SH-SY5Y (cell line): ENCODE data around the gene STXBP3.

Experiments
- GATA2 ChIP-seq: IDR thresholded peaks from 2 replicates; pipeline ENCODE4 v1.6.1; 2011; ENCODE audit warnings: mild to moderate bottlenecking, low read depth, low read length
- GATA3 ChIP-seq: IDR thresholded peaks from 2 replicates; pipeline ENCODE4 v1.6.1; 2011; ENCODE audit warnings: low read depth, mild to moderate bottlenecking, low read length, moderate library complexity

The STXBP3 gene

GRCh38 chr1:108758796-108759195, 12.3 kb downstream of the STXBP3 start:
- TF ChIP-seq GATA2 = no peak
- TF ChIP-seq GATA3 = no peak

- no peak for TF ChIP-seq GATA3
- no peak for TF ChIP-seq GATA2
Observed at GRCh38 chr1:108767115-108767514, 20.6 kb downstream of the STXBP3 start.

- no peak for TF ChIP-seq GATA3
- no peak for TF ChIP-seq GATA2
Observed at GRCh38 chr1:108767708-108768107, 21.2 kb downstream of the STXBP3 start.

DNA sequence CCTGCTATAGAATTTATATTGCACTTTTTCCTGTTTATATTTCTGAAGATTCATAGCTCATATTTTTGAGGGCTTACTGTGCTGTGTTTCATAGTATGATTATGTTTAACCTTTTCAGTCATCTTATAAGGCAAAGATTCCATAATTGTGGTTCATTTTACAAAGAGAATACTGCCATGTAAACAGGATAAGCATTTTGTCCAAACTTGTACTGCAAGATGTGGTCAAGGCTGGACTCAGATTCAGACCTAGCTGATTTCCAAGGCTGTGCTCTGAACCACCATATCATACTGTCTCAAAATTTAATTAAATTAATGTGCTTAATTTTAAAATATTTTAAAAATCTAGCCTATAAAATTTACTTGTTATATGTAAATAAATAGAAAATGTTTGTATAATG, 31.4 kb downstream of the STXBP3 start:
- TF ChIP-seq GATA2 = no peak
- TF ChIP-seq GATA3 = no peak

GRCh38 chr1:108779455-108779854, 33.0 kb downstream of the STXBP3 start:
- TF ChIP-seq GATA3 = no peak
- TF ChIP-seq GATA2 = no peak

- no peak for TF ChIP-seq GATA2
- TF ChIP-seq GATA3 = no peak
Observed at GRCh38 chr1:108780937-108781574, 34.6 kb downstream of the STXBP3 start.

GRCh38 chr1:108785264-108785663, 38.8 kb downstream of the STXBP3 start:
- TF ChIP-seq GATA3 (no peak), GATA2 (no peak)

DNA sequence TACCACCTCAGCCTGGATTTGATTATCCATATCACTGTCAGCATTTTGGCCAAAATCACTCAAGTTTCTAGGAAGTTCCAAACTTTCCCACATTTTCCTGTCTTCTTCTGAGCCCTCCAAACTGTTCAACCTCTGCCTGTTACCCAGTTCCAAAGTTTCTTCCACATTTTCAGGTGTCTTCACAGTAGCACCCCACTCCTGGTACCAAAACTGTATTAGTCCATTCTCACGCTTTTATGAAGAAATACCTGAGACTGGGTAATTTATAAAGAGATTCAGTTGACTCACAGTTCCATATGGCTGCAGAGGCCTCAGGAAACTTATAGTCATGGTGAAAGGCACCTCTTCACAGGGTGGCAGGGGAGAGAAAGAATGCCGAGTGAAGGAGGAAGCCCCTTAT, 39.4 kb downstream of the STXBP3 start:
- TF ChIP-seq GATA2 = no peak
- TF ChIP-seq GATA3 = no peak

DNA sequence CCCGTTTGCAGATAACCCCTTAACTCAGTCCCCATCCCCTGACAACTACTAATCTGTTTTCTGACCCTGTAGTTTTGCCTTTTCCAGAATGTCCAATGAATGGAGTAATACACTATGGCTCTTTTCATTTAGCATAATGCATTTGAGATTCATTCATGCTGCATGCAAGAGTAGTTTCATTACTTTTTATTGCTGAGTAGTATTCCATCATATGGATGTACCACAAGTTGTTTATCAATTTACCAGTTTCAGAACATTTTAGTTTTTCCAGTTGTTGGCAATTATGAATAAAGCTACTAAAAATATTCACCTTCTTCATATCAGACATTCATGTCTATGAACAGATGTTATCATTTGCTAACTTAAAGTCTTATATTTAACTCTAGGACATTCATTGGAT, 45.3 kb downstream of the STXBP3 start:
- TF ChIP-seq GATA2 = no peak
- TF ChIP-seq GATA3 = no peak

GRCh38 chr1:108792420-108792819, 45.9 kb downstream of the STXBP3 start:
- TF ChIP-seq GATA3 (no peak), GATA2 (no peak)

DNA sequence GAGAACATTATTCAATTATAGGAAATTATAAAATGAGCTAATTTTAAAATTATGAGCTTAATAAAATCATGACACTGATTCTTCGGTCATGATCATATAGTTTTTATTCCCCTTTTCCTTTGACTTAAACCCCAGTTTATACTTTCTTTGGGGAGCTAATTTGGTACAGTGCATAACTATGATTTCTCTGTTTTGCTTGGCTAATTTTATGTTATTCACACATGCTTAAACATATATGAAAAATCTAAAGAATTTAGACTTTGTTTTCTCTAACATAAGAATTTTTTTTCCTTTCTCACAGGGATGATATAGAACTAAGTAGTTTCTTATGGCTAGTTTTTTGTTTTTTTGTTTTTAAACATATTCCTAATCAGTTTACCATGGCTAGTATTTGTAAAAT, 52.5 kb downstream of the STXBP3 start:
- TF ChIP-seq GATA2 = no peak
- no peak for TF ChIP-seq GATA3

DNA sequence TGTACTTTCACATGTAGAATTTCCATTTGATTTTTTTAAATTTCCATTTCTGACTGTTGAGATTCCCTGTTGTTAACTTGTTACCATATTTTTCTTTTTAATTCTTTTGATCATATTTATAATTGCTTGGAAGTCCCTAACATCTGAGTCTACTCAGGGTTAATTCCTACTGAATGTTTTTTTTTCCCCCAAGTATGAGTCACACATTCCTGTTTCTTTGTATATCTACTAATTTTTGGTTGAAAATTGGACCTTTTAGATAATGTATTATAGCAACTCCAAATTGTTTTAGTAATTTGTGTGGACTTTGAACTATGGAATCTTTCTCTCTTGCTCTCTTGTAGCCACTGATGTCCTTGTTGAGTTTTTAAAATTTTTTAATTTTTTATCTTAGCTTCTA, 54.6 kb downstream of the STXBP3 start:
- TF ChIP-seq GATA2 = no peak
- no peak for TF ChIP-seq GATA3

DNA sequence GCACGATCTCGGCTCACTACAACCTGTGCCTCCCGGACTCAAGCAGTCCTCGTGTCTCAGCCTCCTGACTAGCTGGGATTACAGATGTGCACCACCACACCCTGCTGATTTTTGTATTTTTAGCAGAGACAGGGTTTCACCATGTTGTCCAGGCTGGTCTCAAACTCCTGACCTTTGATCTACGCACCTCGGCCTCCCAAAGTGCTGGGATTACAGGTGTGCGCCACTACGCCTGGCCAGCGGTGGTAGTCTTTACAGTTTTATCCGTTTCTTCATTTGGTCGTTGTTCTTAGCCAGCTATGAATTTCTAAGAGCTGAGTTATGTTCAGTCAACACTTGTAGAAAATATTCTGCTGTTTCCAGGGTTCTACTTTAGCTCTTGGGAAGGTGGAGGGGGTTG, 57.1 kb downstream of the STXBP3 start:
- no peak for TF ChIP-seq GATA3
- TF ChIP-seq GATA2 = no peak

GRCh38 chr1:108808438-108808837, 62.0 kb downstream of the STXBP3 start:
- no peak for TF ChIP-seq GATA2
- no peak for TF ChIP-seq GATA3

- no peak for TF ChIP-seq GATA3
- TF ChIP-seq GATA2 = no peak
Observed at GRCh38 chr1:108811611-108812010, 65.1 kb downstream of the STXBP3 start.

GRCh38 chr1:108813326-108813725, 66.9 kb downstream of the STXBP3 start:
- TF ChIP-seq GATA2 (no peak), GATA3 (no peak)
